ENCODE measurements around the gene SRC.
"Not testable (repeated sequence)": the region's sequence is repeated elsewhere in the genome, so short reads cannot be mapped to it uniquely, and the experiment has no call there.

SRC gene

DNA sequence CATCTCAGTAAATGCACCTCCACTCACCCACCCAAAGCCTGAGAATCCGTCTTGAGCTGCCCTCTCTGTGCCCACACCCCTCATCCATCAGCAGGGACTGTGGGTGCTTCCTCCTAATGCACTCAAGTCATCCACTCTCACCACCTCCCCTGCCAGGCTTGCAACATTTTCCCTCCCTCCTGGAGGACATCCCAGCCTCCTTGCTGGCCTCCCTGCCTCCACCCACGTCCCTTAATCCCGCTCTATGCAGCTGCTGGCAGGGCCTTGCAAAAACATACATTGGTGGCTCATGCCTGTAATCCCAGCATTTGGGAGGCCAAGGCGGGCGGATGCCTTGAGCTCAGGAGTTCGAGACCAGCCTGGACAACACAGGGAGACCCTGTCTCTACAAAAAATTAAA is 15.6 kb upstream of the SRC start:
- no peak overlapping the region for H3K4me2 ChIP-seq (ENCODE audit: low read length)
- H3K9me3 ChIP-seq (replicated peaks; ENCODE audit: low read length): no peaks in the 10 kb centered on the region
- no peaks in the 10 kb centered on the region for H3K27me3 ChIP-seq (ENCODE audit: control insufficient read depth, insufficient read depth, low read length)
- H3K4me3 ChIP-seq (ENCODE audit: low read length): no peak overlapping the region
- no peak overlapping the region for H3K9ac ChIP-seq (ENCODE audit: low read depth, low read length)
- no peaks in the 10 kb centered on the region for H3K4me1 ChIP-seq (ENCODE audit: control insufficient read depth, insufficient read depth, low read length)
- no peaks in the 10 kb centered on the region for H3K36me3 ChIP-seq (ENCODE audit: insufficient read depth, low read length)

DNA sequence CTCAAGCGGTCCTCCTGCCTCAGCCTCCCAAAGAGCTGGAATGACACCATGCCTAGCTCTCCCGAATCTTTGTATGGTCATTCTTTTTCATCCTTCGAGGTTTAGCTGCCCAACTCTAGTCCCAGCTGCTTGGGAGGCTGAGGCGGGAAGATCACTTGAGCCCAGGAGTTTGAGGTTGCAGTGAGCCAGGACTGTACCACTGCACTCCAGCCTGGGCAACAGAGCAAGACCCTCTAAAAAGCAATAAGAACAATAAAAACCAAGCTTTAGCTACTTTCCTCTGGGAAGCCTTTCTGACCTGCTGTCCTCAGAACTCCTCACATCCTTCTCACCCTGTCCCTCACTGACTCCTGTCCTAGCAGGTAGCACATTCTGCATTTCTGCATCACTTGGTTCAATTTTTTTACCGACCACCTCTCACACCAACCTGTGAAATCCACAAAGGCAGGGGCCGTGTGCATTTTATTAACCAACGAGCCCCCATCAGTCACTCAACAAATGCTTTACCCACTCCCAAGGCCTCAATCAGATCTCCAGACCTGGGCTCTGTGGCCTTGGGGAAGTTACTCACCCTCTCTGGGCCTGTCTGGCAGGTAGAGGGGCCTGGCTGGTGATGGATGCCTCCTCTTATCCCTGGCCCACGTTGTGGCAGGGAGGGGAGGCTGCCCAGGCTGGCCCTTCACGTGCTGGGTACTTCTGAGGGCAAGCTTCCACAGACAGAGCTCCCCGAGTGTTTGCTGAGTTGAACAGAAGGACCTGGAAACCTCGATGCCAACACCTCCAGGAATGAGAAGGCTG is 14.7 kb upstream of the SRC start:
- Histone ChIP-seq H3K36me3 (ENCODE audit: insufficient read depth, low read length) (no peaks in the 10 kb centered on the region), H3K4me3 (ENCODE audit: low read length) (no peak overlapping the region), H3K4me2 (ENCODE audit: low read length) (no peak overlapping the region)

DNA sequence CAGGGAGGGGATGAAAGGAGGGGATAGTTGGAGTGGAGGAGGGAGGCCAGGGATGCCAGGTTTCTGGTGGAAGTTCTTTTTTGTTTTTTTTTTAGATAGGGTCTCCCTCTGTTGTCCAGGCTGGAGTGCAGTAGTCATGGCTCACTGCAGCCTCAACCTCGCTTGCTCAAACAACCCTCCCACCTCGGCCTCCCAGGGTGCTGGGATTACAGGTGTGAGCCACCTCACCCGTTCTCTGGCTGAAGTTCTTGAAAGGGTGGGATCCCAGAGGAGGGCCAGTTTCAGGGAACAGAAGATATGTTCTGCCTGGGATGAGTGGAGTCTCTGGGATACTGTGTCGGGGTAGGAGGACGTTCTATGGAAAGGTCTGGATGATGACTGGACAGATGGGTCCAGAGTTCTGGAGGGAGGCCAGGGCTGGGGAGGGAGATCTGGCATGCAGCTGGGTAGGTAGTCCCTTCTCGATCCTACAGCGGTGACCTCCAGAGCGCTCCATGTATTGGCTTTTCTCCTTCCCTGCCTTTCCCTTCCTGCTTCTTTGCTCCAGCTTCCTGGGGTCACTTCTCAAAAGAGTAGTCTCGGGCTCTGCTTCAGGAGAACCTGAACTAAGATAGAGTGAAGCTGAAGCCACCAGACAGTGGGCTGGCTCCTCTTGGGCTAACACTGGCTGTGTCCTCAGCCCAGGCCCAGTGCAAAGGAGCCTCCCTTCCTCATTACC is 12.7 kb upstream of the SRC start:
- H3K4me3 ChIP-seq (ENCODE audit: low read length): no peak overlapping the region
- no peaks in the 10 kb centered on the region for H3K9me3 ChIP-seq (replicated peaks; ENCODE audit: low read length)
- H3K27me3 ChIP-seq (ENCODE audit: control insufficient read depth, insufficient read depth, low read length): no peaks in the 10 kb centered on the region
- H3K36me3 ChIP-seq (ENCODE audit: insufficient read depth, low read length): no peaks in the 10 kb centered on the region
- no peak overlapping the region for H3K9ac ChIP-seq (ENCODE audit: low read depth, low read length)
- peaks cover 11% of the 10 kb centered on the region for H3K4me1 ChIP-seq (ENCODE audit: control insufficient read depth, insufficient read depth, low read length)
- H3K4me2 ChIP-seq (ENCODE audit: low read length): no peak overlapping the region

More for the DNA sequence above, 14.7 kb upstream of the SRC start:
- Histone ChIP-seq H3K27me3 (ENCODE audit: control insufficient read depth, insufficient read depth, low read length) (no peaks in the 10 kb centered on the region), H3K9me3 (replicated peaks; ENCODE audit: low read length) (no peaks in the 10 kb centered on the region), H3K4me1 (ENCODE audit: control insufficient read depth, insufficient read depth, low read length) (peaks cover 7% of the 10 kb centered on the region), H3K9ac (ENCODE audit: low read depth, low read length) (no peak overlapping the region)

DNA sequence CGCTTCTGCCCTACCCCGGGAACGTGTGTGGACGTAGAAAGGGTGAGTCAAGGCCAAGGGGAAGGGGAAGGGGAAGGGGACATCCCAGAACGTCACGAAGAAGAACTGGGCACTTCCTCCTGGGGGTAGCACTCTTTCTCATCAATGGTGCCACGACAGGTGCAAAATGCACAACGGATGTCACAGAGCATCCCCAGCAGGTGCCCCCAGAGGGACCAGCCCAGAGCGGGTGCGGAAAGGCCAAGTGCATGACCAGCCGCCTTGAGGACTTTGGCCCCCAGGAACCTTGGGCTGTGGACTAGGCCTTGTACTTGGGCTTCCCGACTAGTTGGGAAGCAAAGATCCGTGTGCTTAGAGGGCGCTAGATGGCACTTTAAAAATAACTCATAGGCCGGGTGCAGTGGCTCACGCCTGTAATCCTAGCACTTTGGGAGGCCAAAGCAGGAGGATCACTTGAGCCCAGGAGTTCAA is 12.1 kb upstream of the SRC start:
- Histone ChIP-seq H3K9ac (ENCODE audit: low read depth, low read length) (no peak overlapping the region), H3K4me1 (ENCODE audit: control insufficient read depth, insufficient read depth, low read length) (peaks cover 11% of the 10 kb centered on the region), H3K36me3 (ENCODE audit: insufficient read depth, low read length) (no peaks in the 10 kb centered on the region)

DNA sequence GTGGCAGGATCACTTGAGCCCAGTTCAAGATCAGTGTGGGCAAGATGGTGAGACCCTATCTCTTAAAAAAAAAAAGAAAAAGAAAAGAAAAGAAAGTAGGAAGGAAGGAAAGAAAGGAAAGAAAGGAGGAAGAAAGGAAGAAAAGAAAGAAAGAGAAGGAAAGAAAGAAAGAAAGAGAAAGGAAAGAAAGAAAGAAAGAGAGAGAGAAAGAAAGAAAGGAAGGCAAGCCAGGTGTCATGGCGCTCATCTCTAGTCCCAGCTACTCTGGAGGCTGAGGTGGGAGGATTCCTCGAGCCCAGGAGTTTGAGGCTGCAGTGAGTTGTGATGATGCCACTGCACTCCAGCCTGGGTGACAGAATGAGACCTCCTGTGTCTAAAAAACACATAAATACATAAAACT is 11.5 kb upstream of the SRC start:
- no peak overlapping the region for H3K4me3 ChIP-seq (ENCODE audit: low read length)
- no peaks in the 10 kb centered on the region for H3K27me3 ChIP-seq (ENCODE audit: control insufficient read depth, insufficient read depth, low read length)
- H3K9me3 ChIP-seq (replicated peaks; ENCODE audit: low read length): no peaks in the 10 kb centered on the region
- H3K36me3 ChIP-seq (ENCODE audit: insufficient read depth, low read length): no peaks in the 10 kb centered on the region
- no peak overlapping the region for H3K9ac ChIP-seq (ENCODE audit: low read depth, low read length)
- H3K4me1 ChIP-seq (ENCODE audit: control insufficient read depth, insufficient read depth, low read length): peaks cover 11% of the 10 kb centered on the region
- H3K4me2 ChIP-seq (ENCODE audit: low read length): no peak overlapping the region

More for the DNA sequence above, 12.1 kb upstream of the SRC start:
- H3K9me3 ChIP-seq (replicated peaks; ENCODE audit: low read length): no peaks in the 10 kb centered on the region
- no peak overlapping the region for H3K4me3 ChIP-seq (ENCODE audit: low read length)
- no peaks in the 10 kb centered on the region for H3K27me3 ChIP-seq (ENCODE audit: control insufficient read depth, insufficient read depth, low read length)
- H3K4me2 ChIP-seq (ENCODE audit: low read length): no peak overlapping the region

DNA sequence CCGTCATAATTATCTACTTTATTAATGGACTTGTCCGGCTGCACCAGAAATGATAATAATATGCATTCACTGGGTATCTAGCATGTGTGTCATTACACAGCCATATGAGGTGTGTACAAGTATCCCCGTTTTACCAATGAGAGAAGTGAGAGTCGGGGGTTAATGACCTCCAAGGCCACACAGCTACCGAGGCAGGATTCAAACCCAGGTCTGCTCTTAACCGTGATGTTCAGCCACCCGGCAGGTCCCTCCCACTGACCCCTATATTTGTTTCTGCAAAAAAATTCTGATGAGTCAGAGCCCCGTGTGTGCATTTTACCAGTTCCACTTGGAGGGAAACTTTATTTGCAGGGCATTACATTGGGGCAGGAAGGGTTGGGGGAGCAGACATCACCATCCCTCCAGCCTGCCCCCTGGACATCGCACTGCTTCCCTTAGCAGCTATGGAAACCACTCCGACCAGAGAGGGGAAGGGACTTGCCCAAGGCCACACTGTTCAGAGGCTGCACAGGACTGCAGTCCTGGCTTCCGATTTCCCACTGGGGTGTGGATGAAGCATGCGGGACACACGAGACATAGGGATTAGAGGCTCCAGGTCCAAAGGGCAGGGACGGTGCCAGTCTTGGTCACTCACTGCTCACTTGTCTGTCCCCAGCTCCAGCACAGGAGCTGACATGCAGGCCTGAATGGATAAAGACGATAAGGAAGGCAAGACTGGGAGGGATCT is 10.1 kb upstream of the SRC start:
- Histone ChIP-seq H3K27me3 (ENCODE audit: control insufficient read depth, insufficient read depth, low read length) (no peaks in the 10 kb centered on the region), H3K4me3 (ENCODE audit: low read length) (no peak overlapping the region)

DNA sequence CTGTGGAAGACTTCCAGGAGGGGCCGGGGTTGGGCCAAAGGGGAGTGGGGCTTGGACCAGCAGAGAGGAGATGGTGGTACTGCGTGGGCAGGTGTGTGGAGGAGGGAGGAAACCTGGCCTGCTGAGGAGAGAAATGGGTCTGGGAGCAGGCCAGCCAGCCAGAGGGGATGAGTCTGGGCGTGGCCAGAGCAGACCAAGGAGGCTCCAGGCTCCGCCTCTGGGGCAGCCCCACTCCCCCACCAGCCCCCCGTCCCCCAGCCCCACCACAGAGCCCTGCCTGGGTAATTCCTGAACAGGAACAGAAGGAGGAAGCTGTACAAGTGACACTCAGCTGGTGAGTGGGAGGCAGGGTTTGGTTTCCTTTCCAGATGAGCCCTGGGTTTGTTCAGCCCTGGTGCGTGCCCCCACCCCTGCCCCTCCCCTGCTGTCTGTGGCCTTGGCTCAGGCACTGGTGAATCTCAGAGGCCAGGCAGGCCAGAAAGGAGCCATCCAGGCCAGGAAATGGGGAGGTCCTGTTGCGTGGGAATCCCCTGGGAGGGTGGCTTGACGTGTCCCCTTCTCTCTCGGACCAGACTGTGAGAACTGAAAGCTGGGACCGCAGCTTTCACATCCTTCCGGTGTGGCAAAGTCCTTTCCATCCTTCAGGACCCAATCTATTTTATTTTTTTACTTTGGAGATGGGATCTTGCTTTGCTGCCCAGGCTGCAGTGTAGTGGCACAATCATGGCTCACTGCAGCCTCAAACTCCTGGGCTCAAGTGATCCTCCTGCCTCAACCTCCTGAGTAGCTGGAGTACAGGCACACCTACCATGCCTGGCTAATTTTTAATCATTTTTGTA is 9.4 kb upstream of the SRC start:
- H3K4me2 ChIP-seq (ENCODE audit: low read length): peak overlapping the region; percentile 22
- peaks cover 11% of the 10 kb centered on the region for H3K4me1 ChIP-seq (ENCODE audit: control insufficient read depth, insufficient read depth, low read length)
- no peaks in the 10 kb centered on the region for H3K9me3 ChIP-seq (replicated peaks; ENCODE audit: low read length)
- no peaks in the 10 kb centered on the region for H3K36me3 ChIP-seq (ENCODE audit: insufficient read depth, low read length)
- H3K27me3 ChIP-seq (ENCODE audit: control insufficient read depth, insufficient read depth, low read length): no peaks in the 10 kb centered on the region
- no peak overlapping the region for H3K4me3 ChIP-seq (ENCODE audit: low read length)
- peak overlapping the region; percentile 44 for H3K9ac ChIP-seq (ENCODE audit: low read depth, low read length)

More for the DNA sequence above, 10.1 kb upstream of the SRC start:
- Histone ChIP-seq H3K4me1 (ENCODE audit: control insufficient read depth, insufficient read depth, low read length) (peaks cover 11% of the 10 kb centered on the region), H3K9me3 (replicated peaks; ENCODE audit: low read length) (no peaks in the 10 kb centered on the region), H3K36me3 (ENCODE audit: insufficient read depth, low read length) (no peaks in the 10 kb centered on the region), H3K4me2 (ENCODE audit: low read length) (no peak overlapping the region), H3K9ac (ENCODE audit: low read depth, low read length) (no peak overlapping the region)

DNA sequence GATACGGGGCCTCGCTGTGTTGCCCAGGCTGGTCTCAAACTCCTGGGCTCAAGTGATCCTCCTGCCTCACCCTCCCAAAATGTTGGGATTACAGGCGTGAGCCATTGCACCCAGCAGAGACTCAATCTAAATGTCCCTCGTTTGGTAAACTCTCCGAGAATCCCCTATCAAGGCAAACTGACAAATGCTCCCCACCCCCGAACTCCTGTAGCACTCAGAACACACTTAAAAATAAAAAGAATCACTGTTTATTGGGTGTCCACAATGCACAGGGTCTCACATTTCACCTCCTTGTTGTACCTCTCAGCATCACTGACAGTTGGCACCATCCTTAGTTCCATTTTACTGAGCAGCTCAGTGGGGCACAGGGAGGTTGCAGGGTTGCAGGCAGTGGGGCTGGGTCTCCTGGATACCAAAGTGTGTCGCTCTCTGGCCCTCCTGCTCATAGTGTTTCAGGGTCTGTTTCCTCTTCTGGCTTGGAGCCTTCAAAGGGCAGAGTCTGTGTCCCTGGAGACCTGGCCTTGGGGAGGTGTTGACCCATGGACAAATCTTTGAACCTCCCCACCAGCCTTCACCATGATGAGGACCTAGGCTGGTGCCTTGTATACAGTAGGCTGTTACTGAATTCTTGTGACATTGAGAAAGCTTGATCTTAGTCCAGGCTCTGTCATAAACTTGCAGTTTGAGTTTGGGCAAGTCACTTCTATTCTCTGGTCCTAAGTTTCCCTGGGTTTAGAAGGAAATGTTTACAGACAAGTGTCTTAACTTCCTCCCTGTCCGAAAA is 8.5 kb upstream of the SRC start:
- no peaks in the 10 kb centered on the region for H3K27me3 ChIP-seq (ENCODE audit: control insufficient read depth, insufficient read depth, low read length)
- peaks cover 11% of the 10 kb centered on the region for H3K4me1 ChIP-seq (ENCODE audit: control insufficient read depth, insufficient read depth, low read length)
- H3K9ac ChIP-seq (ENCODE audit: low read depth, low read length): no peak overlapping the region
- no peak overlapping the region for H3K4me3 ChIP-seq (ENCODE audit: low read length)
- H3K9me3 ChIP-seq (replicated peaks; ENCODE audit: low read length): no peaks in the 10 kb centered on the region
- H3K36me3 ChIP-seq (ENCODE audit: insufficient read depth, low read length): no peaks in the 10 kb centered on the region
- H3K4me2 ChIP-seq (ENCODE audit: low read length): no peak overlapping the region

DNA sequence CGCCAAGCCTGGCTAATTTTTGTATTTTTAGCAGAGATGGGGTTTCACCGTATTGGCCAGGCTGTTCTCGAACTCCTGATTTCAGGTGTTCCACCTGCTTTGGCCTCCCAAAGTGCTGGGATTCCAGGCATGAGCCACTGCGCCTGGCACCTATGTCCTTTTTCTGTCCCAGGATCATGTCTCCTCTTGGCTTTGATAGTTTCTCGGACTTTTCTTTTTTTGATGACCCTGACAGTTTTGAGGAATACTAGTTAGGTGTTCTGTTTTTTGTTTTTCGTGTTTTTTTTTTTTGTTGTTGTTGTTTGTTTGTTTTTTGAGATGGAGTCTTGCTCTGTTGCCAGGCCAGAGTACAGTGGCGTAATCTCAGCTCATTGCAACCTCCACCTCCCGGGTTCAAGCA is 7.6 kb upstream of the SRC start:
- H3K9ac ChIP-seq (ENCODE audit: low read depth, low read length): not testable (repeated sequence)

DNA sequence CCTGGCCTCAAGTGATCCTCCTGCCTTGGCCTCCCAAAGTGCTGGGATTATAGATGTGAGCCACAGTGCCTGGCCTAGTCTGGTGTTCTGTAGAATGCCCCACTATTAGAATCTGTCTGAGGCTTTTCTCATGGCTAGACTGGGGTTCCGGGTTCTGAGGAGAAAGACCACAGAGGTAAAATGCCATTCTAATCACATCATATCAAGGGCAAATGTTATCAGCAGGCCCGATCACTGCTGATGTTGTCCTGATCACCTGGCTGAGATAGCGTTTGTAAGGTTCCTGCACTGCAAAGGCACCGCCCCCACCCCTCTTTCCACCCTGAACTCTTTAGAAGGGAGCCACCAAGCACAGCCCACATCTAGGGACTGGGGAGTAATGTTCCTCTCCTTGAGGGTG is 6.7 kb upstream of the SRC start:
- no peak overlapping the region for H3K9ac ChIP-seq (ENCODE audit: low read depth, low read length)
- H3K36me3 ChIP-seq (ENCODE audit: insufficient read depth, low read length): no peaks in the 10 kb centered on the region
- H3K27me3 ChIP-seq (ENCODE audit: control insufficient read depth, insufficient read depth, low read length): no peaks in the 10 kb centered on the region
- H3K4me1 ChIP-seq (ENCODE audit: control insufficient read depth, insufficient read depth, low read length): peaks cover 11% of the 10 kb centered on the region
- H3K4me3 ChIP-seq (ENCODE audit: low read length): no peak overlapping the region
- H3K9me3 ChIP-seq (replicated peaks; ENCODE audit: low read length): no peaks in the 10 kb centered on the region
- no peak overlapping the region for H3K4me2 ChIP-seq (ENCODE audit: low read length)

More for the DNA sequence above, 7.6 kb upstream of the SRC start:
- H3K4me1 ChIP-seq (ENCODE audit: control insufficient read depth, insufficient read depth, low read length): peaks cover 11% of the 10 kb centered on the region
- not testable (repeated sequence) for H3K4me2 ChIP-seq (ENCODE audit: low read length); H3K36me3 ChIP-seq (ENCODE audit: insufficient read depth, low read length); H3K4me3 ChIP-seq (ENCODE audit: low read length); H3K9me3 ChIP-seq (replicated peaks; ENCODE audit: low read length); H3K27me3 ChIP-seq (ENCODE audit: control insufficient read depth, insufficient read depth, low read length)

Data from skeletal muscle satellite cell (primary cell).